ENCODE data around the gene CPNE1.
A peak's percentile ranks its signal among the peaks of the same experiment; 100 is the strongest.

CPNE1 gene

GRCh38 chr20:35598476-35598875 is 66.2 kb downstream of the CPNE1 start:
- DNase-seq = no peak

DNA sequence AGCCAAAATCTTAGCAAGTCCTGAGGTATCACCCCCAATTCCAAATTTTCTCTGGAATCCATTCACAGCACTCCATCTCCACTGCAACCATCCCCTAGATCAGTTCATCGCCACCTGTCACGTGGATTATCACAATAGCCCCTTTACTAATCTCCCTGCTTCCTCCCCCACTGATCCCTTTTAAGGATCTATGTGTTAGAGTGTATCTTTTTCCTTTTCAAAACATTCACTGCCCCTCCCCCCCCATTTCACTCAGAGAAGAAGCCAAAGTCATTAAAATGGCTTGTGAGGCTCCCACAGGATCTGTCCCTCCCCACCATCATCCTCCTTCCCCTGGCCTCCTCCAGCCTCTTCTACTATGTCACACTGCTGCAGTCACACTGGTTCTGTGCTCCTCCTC is 67.5 kb downstream of the CPNE1 start:
- no peak for DNase-seq

GRCh38 chr20:35595901-35596300 is 68.8 kb downstream of the CPNE1 start:
- DNase-seq = peak; percentile 60

DNA sequence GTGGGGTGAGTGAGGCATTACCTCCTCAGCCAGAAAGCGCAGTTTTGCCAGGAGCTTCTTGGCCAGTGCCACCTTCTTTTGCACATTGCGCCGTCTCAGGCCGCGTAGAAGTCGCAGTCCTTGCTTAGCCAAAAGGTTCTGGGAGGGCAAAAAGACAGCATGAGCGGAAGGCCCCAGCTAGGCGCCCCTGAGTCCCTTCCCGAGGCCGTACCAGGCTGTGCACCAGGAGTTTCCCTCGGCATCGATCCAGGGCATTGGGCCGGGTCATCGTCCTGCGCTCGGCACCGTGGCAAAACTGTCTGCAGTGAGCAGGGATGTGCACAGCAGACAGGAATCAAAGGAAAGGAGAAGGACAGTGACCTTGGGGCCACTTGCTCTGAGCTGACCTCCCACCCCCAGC is 69.2 kb downstream of the CPNE1 start:
- DNase-seq = no peak

- peak; percentile 51 for DNase-seq
Observed at GRCh38 chr20:35592339-35592974, 72.2 kb downstream of the CPNE1 start.

DNA sequence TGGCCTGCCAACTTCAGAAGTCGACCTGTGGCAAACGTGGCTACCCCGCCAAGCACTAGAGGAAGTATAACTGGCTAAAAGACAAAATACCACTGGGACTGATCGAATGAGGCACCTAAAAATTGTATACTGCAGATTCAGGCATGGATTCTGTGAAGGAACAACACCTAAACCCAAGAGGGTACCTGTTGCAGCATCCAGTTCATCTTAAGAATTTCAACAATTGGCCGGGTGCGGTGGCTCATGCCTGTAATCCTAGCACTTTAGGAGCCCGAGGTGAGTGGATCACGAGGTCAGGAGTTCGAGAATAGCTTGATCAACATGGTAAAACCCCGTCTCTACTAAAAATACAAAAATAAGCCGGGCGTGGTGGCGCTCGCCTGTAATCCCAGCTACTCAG is 76.3 kb downstream of the CPNE1 start:
- no peak for DNase-seq

DNA sequence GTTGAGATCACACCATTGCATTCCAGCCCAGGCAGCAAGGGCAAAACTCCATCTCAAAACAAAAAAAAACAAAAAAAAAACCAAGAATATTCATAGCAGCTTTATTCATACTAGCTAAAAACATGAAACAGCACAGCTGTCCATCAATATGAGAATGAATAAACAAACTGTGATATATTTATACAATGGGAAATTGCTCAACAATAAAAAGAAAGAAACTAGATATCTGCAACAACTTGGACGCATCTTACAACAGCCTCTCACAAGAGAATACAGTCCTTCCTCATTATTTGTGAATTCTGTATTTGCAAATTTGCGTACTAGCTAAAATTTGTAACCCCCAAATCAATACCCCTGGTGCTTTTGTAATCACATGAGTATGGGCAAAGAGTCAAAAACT is 77.3 kb downstream of the CPNE1 start:
- no peak for DNase-seq

DNA sequence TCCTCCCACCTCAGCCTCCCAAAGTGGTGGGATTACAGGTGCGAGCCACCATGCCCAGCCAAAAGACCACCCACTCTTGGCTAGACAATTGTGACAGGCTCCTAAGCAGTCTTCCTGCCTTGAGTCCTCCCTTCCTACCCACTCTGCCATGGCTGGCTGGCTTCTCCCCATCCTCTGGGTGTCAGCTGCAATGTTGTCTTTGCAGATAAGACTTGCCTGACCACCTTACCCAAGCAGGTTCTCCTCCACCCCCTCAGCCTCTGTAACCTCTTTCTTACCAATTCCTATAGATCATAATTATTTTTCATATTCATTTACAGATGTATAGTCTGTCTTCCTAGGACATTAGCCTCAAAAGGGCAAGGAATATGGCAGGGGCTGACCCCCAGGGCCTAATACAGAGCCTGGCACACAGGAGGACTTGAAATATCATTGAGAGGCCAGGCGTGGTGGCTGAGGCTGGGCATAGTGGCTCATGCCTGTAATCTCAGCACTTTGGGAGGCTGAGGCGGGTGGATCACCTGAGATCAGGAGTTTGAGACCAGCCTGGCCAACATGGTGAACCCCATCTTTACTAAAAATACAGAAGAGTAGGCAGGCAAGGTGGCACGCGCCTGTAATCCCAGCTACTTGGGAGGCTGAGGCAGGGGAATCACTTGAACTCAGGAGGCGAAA is 77.8 kb downstream of the CPNE1 start:
- no peak for DNase-seq

DNA sequence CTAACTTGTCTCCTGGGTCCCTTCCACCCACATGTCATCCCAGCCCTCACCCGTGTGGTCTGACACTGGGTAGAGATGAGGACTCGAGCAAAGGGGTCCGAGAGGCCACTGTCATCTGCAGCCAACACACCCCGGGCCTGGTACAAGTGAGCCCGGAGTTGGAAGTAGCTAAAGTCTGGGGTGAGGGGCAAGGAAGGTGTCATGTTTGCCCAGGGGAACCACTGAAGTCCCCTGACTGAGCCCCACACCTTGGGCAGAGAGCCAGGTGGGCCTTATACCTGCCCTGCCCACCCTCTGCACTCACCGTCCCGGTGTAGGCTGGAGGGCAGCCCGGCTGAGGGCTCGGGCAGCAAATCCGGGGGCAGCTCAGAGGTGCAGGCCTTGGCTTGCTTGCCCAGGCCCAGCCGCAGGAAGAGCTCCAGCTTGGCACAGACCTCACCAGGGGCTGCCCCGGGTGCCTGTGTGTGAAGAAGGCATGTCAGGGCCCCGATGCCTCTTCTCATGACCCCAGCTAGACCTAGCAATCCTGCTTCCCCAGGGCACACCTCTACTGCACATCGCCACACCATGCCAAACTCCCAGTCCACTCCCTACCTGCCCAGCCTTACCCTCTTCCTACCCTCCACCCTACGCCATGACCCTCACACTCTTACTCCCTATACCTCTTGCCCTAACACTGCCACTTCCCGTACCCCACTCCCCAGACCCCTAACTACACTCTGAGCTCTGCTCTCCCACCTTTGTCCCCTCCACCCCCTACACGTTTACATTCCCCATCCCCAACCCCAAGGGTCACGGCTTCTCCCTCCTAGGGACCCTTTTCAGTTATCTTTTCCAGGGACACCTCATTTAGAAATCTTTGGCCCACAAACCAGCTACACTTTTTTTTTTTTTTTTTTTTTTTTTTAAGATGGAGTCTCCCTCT is 80.8 kb downstream of the CPNE1 start:
- no peak for DNase-seq

GRCh38 chr20:35582741-35583404 is 81.8 kb downstream of the CPNE1 start:
- DNase-seq = no peak

GRCh38 chr20:35582131-35582530 is 82.6 kb downstream of the CPNE1 start:
- no peak for DNase-seq

DNA sequence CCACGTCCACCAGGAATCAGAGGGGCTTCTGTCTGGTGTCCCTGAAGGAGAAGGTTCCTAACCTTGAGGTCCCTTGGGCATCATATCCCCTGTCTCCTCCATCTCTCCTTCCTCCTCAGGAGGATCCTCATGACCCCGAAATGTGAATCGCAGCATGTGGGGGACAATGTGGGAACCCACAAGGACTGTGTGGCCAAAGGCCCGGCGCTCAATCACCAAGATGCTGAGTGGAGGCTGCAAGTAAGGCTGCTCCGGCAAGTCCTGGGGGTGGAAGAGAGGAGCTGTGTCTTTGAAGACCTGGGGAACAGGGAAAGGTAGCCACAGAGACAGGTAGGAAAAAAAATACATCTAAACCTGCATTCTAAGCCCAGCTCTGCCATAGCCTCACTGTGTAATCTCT is 85.5 kb downstream of the CPNE1 start:
- DNase-seq = no peak

DNA sequence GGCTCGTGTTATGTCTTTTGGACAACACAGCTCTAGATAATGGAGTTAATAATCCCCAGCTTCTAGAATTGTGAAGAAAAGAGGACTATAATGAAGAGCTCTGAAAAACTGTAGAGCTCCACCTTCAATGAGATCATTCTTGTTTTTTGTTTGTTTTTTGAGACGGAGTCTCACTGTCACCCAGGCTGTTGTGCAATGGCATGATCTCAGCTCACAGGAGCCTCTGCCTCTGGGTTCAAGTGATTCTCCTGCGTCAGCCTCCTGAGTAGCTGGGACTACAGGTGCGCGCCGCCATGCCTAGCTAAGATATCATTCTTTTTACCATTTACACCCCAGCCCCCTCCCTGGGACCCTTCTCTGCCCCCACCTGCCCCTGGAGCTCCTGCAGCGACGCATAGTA is 86.2 kb downstream of the CPNE1 start:
- DNase-seq = no peak

GRCh38 chr20:35576816-35577215 is 87.9 kb downstream of the CPNE1 start:
- no peak for DNase-seq
